Measurements from ENCODE around the gene LILRA6.
"Not testable (repeated sequence)": the region's sequence is repeated elsewhere in the genome, so short reads cannot be mapped to it uniquely, and the experiment has no call there.

The LILRA6 gene

GRCh38 chr19:54268936-54269335 is 26.3 kb upstream of the LILRA6 start:
- DNase-seq = no peak
- intact Hi-C loops (cut with DNase I) = no loop called here

- peak in 7 of 10 donors; percentile 39 to 88 (median 62) for DNase-seq
- intact Hi-C loops (cut with DNase I) = no loop called here
These were observed 23.5 kb upstream of the LILRA6 start for GRCh38 chr19:54266133-54266532.

GRCh38 chr19:54262470-54262869 is 19.9 kb upstream of the LILRA6 start:
- DNase-seq = no peak
- intact Hi-C loops (cut with DNase I) = no loop called here

- intact Hi-C loops (cut with DNase I) = no loop called here
- DNase-seq = peak in 1 of 10 donors; percentile 40
These were observed 19.5 kb upstream of the LILRA6 start for GRCh38 chr19:54262066-54262465.

GRCh38 chr19:54257116-54257480 is 14.5 kb upstream of the LILRA6 start, which contains the start of gene LILRB5:
TSS of gene LILRB5 (minus strand) at chr19:54257273. CDS start at chr19:54257193, 80 bp downstream.
- peak in 1 of 10 donors; percentile 33 for DNase-seq
- intact Hi-C loops (cut with DNase I) = no loop called here

- DNase-seq = peak in 1 of 10 donors; percentile 47
- intact Hi-C loops (cut with DNase I) = no loop called here
These were observed 13.9 kb upstream of the LILRA6 start for GRCh38 chr19:54256250-54257115.

GRCh38 chr19:54255105-54255775 is 12.7 kb upstream of the LILRA6 start:
- intact Hi-C loops (cut with DNase I) = no loop called here

GRCh38 chr19:54254195-54254906 is 11.8 kb upstream of the LILRA6 start:
- intact Hi-C loops (cut with DNase I) = no loop called here
- DNase-seq = peak in 1 of 10 donors; percentile 60

More at GRCh38 chr19:54255105-54255775, 12.7 kb upstream of the LILRA6 start:
- DNase-seq = peak in 1 of 10 donors; percentile 48

GRCh38 chr19:54253331-54254194 is 11.0 kb upstream of the LILRA6 start:
- no peak for DNase-seq
- intact Hi-C loops (cut with DNase I) = no loop called here

- intact Hi-C loops (cut with DNase I) = no loop called here
- DNase-seq = no peak
These were observed 10.3 kb upstream of the LILRA6 start for GRCh38 chr19:54252845-54253244.

- intact Hi-C loops (cut with DNase I) = no loop called here
- no peak for DNase-seq
These were observed 9.7 kb upstream of the LILRA6 start for GRCh38 chr19:54252243-54252642.

- peak in 2 of 10 donors; percentile 11 to 26 for DNase-seq
- intact Hi-C loops (cut with DNase I) = no loop called here
These were observed 5.5 kb upstream of the LILRA6 start for GRCh38 chr19:54248016-54248601.

GRCh38 chr19:54247106-54247930 is 4.7 kb upstream of the LILRA6 start:
- no peak for DNase-seq
- intact Hi-C loops (cut with DNase I) = no loop called here

- intact Hi-C loops (cut with DNase I) = no loop called here
These were observed 3.3 kb upstream of the LILRA6 start for GRCh38 chr19:54245936-54246335.

GRCh38 chr19:54243809-54244208 is 1.2 kb upstream of the LILRA6 start:
- DNase-seq = not testable (repeated sequence)

More at GRCh38 chr19:54245936-54246335, 3.3 kb upstream of the LILRA6 start:
- no peak for DNase-seq

GRCh38 chr19:54242234-54242633 is 356 bp downstream of the LILRA6 start:
- DNase-seq; intact Hi-C loops (cut with DNase I): not testable (repeated sequence)

More at GRCh38 chr19:54243809-54244208, 1.2 kb upstream of the LILRA6 start:
- intact Hi-C loops (cut with DNase I) = not testable (repeated sequence)

GRCh38 chr19:54240372-54241336 is 1.9 kb downstream of the LILRA6 start:
- intact Hi-C loops (cut with DNase I) = not testable (repeated sequence)
- peak in 1 of 10 donors; percentile 13 for DNase-seq
